Vagina (tissue), 2 donors: ENCODE data around the gene MYBPH.

ENCODE experiments used
- CTCF ChIP-seq, 3 experiments: fragments of 450-650 bp in 2 of 3; fragments of 200-600 bp in 1 of 3; sonication (generic) in 1 of 3; IDR thresholded peaks; one replicate each; pipeline ENCODE4 v1.5.1; 2017 to 2019; ENCODE audit warnings: antibody characterized with exemption in 3 of 3, mild to moderate bottlenecking in 2 of 3, moderate library complexity in 2 of 3
- POLR2A ChIP-seq, 2 donors: fragments of 450-650 bp; IDR thresholded peaks; one replicate each; pipeline ENCODE4 v1.6.1; 2017; ENCODE audit warnings: antibody characterized with exemption in 2 of 2, mild to moderate bottlenecking in 2 of 2, moderate library complexity in 2 of 2
- POLR2AphosphoS5 ChIP-seq, 2 donors: sonication (generic); formaldehyde crosslinking; IDR thresholded peaks; one replicate each; pipeline ENCODE4 v1.9.0; 2017; ENCODE audit warnings: antibody characterized with exemption in 2 of 2, mild to moderate bottlenecking in 2 of 2, low read depth in 1 of 2; ENCODE audit not compliant: insufficient read depth in 1 of 2

GRCh38 chr1:203122159-203122558, 53.5 kb downstream of the MYBPH start:
- TF ChIP-seq POLR2A (IDR thresholded peaks at IDR 0.05) (no peak), POLR2AphosphoS5 (IDR thresholded peaks at IDR 0.05; ENCODE audit: insufficient read depth in 1 of 2, low read depth in 1 of 2) (no peak), CTCF (IDR thresholded peaks at IDR 0.05) (no peak)
